IMR-90 (cell line): ENCODE data around the gene FOXO3B.
"Not testable (repeated sequence)": the region's sequence is repeated elsewhere in the genome, so short reads cannot be mapped to it uniquely, and the experiment has no call there.

Experiments used
- MXI1 ChIP-seq: IDR thresholded peaks from 2 replicates; pipeline ENCODE4 v1.6.1; 2012; ENCODE audit warnings: low read depth, mild to moderate bottlenecking, low read length, moderate library complexity, borderline replicate concordance
- POLR2A ChIP-seq: IDR thresholded peaks from 2 replicates; pipeline ENCODE4 v1.6.1; 2012; ENCODE audit warnings: mild to moderate bottlenecking, low read depth, low read length
- RAD21 ChIP-seq: IDR thresholded peaks from 2 replicates; pipeline ENCODE4 v1.6.1; 2012; ENCODE audit warnings: low read length, improper control_type of control experiment
- RFX5 ChIP-seq: IDR thresholded peaks from 2 replicates; pipeline ENCODE4 v1.8.0; 2012; ENCODE audit warnings: low read depth, mild to moderate bottlenecking, low read length, moderate library complexity
- TF ChIP-seq, protein P1 (sequence below): conservative IDR thresholded peaks from 2 replicates; pipeline ENCODE4 v1.5.1; 2012; ENCODE audit warnings: mild to moderate bottlenecking, low read depth, low read length, improper control_type of control experiment

DNA sequence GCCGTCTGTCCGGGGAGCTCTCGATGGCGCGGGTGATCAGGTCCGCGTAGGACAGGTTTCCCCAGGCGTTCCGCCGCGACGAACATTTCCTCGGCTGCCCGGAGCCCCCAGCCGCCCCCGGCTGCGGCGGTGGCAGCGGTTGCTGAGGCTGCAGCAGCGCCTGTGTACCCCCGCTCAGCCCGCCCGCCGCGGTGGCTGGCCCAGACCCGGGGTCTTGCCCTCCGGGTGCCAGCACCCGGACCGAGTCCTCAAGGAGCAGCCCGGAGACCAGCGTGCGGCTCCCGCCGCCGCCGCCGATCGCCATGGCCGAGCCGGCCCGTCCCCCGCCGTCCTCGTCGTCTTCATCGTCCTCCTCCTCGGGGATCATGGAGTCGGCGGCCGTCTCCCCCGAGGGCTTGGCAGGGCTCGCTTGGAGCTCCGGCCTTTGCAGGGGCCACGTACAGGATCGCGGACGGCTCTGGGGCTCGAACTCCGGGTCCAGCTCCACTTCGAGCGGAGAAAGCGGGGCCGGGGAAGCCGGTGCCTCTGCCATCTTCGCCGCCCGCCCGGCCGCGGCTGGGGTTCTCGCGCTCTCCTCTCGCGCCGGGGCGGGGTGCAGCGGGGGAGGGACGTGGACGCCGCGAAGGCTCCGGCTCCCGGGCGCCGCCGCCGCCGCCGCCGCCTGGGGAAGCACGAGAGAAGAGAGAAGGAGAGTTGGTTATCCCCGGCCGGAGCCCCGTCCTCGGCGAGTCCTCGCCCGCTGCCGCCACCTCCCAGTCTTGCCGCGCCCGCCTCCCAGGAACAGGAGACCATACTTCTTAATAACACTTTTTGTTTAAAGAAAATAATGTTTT is 9.5 kb downstream of the FOXO3B start:
- not testable (repeated sequence) for TF ChIP-seq POLR2A, MXI1, RFX5, RAD21
- TF ChIP-seq, protein P1, sequence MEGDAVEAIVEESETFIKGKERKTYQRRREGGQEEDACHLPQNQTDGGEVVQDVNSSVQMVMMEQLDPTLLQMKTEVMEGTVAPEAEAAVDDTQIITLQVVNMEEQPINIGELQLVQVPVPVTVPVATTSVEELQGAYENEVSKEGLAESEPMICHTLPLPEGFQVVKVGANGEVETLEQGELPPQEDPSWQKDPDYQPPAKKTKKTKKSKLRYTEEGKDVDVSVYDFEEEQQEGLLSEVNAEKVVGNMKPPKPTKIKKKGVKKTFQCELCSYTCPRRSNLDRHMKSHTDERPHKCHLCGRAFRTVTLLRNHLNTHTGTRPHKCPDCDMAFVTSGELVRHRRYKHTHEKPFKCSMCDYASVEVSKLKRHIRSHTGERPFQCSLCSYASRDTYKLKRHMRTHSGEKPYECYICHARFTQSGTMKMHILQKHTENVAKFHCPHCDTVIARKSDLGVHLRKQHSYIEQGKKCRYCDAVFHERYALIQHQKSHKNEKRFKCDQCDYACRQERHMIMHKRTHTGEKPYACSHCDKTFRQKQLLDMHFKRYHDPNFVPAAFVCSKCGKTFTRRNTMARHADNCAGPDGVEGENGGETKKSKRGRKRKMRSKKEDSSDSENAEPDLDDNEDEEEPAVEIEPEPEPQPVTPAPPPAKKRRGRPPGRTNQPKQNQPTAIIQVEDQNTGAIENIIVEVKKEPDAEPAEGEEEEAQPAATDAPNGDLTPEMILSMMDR = not testable (repeated sequence)
